RCC 7860 (cell line): Measurements from ENCODE around the gene NPW.

Experiments
- DNase-seq: peaks from one replicate; pipeline ENCODE4 v3.0.0-alpha.2; 2015; ENCODE audit warnings: low spot score
- FAIRE-seq: peaks from 2 replicates; lab custom pipeline; 2012; peaks lifted over from hg19 to GRCh38; lab: Jason Lieb, UNC

NPW gene

GRCh38 chr16:2034696-2035430 lies 15.3 kb downstream of the NPW start:
- no peak for DNase-seq
- no peak for FAIRE-seq

DNA sequence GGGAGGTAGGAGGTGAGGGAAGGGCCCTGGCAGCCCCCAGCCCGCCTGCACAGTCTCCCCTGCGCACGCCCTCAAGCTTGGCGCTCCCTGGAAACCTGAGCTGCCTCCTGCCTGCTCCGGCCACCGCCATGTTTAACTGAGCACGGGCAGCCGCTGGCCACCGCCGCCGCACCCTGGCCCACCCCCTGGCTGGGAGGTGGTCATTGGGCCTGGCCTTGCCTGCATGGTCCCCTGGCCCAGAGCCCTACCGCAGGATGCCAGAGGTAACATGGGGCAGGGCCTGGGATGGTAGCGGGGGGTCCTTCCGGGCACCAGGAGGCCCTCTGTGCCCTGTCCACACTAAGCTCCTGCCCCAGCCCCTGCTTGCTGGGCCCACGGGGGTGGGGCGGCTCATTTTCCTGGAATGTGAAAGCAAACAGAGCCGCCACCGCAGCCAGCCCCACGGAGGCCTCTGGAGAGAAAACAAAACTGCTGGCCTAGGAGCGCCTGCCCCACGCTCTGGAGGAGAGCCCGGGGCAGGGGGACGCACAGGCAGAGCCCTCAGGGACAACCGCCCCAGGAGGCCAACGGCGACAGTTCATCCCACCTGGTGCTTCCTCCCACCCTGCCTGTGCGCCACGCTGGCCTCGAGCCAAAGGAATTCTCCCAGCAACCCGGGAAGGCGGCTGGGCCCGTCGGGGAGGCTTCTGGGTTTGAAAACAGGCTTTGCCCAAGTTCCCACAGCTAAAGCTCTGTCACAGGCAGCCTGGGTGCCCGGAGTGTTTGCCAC lies 16.0 kb downstream of the NPW start:
- DNase-seq: peak; percentile 56

DNA sequence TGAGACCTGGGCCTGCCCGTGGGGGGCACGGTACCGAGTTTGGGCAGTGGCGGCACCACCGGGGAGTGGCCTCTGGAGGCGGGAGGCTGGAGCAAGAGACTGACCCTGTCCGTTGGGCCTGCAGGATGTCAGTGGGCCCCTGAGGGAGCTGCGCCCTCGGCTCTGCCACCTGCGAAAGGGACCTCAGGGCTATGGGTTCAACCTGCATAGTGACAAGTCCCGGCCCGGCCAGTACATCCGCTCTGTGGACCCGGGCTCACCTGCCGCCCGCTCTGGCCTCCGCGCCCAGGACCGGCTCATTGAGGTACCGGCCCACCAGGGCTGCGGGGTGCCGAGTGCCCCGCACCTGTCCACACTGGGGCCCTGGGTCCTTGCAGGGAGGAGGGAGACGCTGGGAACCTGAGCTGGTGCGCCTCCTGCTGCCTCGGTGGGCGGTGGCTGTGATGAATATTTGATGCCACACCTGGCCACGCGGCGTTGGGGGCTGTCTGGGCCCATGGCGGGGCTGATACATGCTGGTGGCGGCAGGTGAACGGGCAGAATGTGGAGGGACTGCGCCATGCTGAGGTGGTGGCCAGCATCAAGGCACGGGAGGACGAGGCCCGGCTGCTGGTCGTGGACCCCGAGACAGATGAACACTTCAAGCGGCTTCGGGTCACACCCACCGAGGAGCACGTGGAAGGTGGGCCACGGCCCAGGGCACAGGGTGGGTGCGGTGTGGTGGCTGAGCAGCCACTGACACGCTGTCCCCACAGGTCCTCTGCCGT lies 16.8 kb downstream of the NPW start:
- no peak for DNase-seq
- no peak for FAIRE-seq

More for the DNA sequence above, 16.0 kb downstream of the NPW start:
- no peak for FAIRE-seq

DNA sequence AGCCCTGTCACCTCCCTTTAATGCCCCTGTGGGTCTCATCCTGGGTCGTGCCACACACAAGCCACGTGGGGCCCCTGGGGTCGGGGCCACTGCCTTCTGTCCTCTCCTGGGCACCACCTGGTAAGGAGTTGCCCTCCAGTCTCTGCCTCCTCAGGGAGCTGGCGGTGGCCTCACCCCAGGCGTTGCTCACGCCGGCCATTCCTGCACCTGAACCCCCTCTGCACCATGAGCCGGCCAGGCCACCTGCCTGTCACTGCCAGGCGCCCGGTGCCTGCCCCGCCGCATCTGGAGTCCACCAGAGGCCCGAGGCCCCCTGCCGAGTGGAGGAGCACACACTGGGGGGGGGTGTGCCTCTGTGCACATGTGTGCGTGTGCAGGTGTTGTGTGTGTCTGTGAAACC lies 17.5 kb downstream of the NPW start:
- no peak for DNase-seq
- no peak for FAIRE-seq

DNA sequence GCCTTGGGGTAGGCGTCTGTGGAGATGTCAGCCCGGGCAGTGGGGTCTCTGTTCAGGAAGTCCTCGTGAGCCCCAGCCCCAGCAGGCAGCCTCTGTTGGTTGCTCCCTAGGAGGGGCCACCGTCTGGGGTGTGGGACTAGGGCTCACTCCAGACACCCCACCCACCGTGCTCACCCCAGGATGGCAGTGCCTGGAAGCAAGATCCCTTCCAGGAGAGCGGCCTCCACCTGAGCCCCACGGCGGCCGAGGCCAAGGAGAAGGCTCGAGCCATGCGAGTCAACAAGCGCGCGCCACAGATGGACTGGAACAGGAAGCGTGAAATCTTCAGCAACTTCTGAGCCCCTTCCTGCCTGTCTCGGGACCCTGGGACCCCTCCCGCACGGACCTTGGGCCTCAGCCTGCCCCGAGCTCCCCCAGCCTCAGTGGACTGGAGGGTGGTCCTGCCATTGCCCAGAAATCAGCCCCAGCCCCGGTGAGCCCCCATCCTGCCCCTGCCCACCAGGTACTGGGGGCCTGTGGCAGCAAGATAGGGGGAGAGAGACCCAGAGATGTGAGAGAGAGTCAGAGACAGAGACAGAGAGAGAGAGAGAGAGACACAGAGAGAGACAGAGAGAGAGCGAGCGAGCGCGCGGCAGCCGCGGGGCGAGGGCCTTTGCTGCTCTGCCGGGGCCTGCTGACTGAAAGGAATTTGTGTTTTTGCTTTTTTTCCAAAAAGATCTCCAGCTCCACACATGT lies 18.2 kb downstream of the NPW start:
- DNase-seq: no peak
- no peak for FAIRE-seq

DNA sequence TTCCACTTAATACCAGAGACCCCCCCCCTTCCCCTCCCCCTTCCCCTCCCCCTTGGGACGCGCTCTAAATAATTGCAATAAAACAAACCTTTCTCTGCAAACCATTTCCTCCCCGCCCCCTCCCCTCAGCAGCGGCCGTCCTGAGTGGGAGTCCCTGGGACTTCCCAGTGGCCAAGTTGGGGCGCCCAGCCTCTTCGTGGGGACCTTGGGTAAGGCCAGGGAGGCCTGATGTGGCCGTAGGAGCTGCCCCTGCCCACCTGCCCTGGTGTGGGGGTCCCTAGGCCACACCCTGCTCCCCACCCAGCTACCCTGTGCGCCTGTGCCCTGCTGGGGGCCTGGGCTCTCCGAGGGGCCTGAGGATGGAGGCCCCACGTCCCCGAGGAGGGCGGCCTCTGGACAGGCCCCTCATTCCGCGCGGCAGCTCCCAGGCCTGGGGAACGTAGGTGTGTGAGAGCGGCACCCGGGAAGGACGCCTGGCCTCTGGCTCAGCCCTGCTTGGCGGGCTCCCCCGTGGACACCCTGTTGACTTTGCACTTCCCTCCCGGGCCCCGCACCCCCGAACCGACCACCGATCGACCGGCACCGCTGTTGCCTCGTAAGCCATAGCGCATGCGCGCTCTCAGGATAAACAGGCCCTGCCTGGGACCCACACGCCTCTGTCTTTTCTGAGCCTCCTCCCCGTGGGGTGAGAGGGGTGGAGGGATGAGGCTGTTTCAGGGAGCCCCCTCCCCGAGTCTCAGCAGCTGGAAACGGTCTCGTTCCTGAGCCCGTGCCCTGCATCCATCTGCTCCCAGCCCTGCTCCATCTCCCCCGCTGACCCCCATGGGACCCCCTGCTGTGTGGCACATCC lies 19.0 kb downstream of the NPW start:
- DNase-seq: no peak
- no peak for FAIRE-seq

- DNase-seq (no peak), FAIRE-seq (no peak)
Measured at GRCh38 chr16:2039274-2040031, 19.9 kb downstream of the NPW start.

DNA sequence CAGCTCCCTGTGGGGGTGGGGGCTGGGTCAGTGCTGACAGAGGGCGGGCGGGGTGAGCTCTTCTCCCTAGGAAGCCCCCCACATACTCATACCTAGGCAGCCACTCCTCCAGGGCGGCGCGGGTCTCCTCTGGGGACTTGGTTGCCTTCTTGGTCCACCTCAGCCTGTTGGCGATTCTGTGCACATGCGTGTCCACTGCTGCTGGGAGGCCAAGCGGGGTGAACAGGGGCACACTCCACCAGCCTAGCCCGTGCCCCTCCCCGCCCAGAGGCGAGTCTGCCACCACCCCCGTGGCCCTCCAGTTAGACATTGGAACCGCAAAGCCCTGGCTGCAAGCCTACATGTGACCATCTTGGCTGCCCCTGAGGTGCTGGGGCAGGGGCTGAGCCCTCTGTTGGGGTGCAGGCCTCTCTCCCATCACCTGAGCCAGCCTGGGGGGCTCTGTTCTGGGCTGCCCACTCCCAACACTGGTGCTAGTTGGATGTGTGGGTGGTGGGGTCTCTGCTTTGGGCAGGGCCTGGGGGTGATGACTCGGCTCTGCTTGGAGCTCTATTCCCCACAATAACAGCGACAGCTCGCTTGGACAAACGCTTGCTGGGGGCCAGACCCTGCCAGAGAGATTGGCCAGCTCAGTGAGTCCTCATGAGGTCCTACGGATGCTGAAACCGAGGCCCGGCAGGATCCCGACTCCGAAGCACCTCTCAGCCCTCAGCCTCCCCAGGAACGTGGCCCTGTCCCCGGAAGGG lies 20.6 kb downstream of the NPW start:
- no peak for FAIRE-seq

GRCh38 chr16:2040787-2041522 lies 21.4 kb downstream of the NPW start:
- DNase-seq: peak; percentile 86
- peak; percentile 90 for FAIRE-seq

More for the DNA sequence above, 20.6 kb downstream of the NPW start:
- DNase-seq: no peak

DNA sequence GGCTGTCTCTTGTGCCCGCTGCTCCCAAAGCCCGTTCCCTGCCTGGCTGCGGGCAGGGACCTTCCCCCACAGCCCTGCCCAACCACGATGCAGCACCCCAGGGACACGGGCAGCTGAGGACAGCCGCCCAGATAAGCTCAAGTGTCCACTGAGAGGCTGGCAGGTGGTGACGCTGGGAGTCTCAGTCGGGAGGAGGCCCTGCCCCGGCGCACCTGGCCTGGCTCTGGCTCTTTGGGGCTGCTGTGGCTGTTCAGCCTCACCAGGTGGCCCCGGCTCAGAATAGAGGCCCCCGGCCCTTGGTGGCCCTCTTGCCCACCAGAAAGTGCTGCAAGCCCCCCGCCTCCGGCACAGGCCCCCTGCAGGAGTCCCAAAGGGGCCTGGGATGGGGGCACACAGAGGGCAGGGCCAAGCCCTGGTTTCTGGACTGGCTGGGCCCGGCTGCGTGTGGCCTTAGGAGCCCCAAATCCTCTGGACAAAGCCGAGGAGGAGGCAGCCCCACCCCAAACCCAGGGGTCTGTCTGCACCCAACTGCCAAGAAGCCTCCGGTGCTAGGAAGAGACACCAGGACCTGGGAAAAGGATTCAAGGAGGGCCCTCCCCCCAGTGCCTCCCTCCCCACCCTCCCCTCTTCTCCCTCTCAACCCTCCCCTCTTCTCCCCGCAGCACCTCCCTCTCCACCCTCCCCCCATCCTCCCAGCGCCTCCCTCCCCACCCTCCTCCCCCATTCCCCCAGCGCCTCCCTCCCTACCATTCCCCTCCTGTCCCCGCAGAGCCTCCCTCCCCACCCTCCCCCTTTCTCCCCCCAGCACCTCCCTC lies 22.8 kb downstream of the NPW start:
- no peak for FAIRE-seq
- DNase-seq: no peak

DNA sequence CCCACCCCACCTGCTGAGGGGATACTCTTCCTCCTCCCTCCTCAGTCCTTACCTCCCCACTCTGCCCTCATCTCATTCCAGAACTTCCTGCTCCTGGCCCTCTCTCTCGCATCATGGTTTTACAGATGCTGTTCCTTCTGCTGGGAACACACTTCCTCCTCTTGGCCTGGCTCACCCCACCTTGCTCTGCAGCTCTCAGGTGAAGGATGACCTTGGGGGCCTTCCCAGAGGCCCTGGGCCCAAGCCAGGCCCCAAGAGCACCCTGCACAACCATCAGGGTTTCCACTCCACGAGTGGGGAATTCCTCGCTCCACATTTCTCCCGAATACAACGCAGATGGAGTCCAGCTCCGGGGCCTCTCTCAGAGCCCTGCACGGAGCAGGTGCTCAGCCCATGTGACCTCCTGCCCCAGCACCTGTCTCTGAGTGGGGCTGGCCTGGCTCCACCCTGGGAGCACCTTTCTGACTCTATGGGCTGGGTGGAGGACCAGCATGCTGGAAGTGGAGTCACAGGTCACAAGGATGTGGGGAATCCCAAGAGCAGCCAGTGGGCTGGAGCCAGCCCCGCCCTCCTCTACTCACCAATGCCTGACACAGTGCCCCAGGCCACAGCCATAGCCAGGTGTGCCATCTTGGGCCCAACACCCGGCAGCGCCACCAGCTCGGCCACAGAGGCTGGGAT lies 23.5 kb downstream of the NPW start:
- FAIRE-seq (no peak), DNase-seq (no peak)

GRCh38 chr16:2043667-2044451 lies 24.3 kb downstream of the NPW start:
- FAIRE-seq (no peak), DNase-seq (no peak)

GRCh38 chr16:2044541-2044940 lies 25.0 kb downstream of the NPW start:
- no peak for FAIRE-seq
- no peak for DNase-seq

- FAIRE-seq (no peak), DNase-seq (no peak)
Measured at GRCh38 chr16:2045965-2046892, 26.6 kb downstream of the NPW start.

DNA sequence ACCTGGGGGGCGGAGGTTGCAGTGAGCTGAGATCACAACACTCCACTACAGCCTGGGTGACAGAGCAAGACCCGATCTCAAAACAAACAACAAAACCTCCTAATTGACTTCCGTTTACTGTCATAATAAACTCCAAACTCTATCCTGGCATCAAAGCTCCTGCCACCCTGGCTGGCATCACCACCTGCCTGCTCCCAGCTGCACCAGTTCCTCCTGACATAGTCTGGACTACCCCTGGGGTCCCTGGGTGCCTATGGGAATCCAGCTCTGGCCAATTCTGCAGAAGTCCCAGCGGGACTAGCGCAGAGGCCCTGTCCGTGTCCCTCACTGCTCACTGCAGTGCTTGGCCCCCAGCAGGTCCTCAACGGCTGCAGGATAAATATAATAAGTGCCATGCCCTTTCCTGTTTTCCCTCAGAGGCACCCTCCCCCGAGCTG lies 27.3 kb downstream of the NPW start:
- FAIRE-seq (no peak), DNase-seq (no peak)
